GM19193 (cell line): ENCODE data around the gene PROM1.

ENCODE experiments used
- POLR2A ChIP-seq: IDR thresholded peaks from 4 replicates; pipeline ENCODE4 v1.6.1; 2011; ENCODE audit not compliant: insufficient read depth, insufficient read length; ENCODE audit errors: extremely low read depth

The PROM1 gene

GRCh38 chr4:15938640-15939039 lies 145.2 kb downstream of the PROM1 start, which contains the start of gene FGFBP1:
TSS of gene FGFBP1 (minus strand) at chr4:15938740. CDS start at chr4:15936632, 2,108 bp downstream.
- no peak for TF ChIP-seq POLR2A

- TF ChIP-seq POLR2A = no peak
Measured at GRCh38 chr4:15938182-15938581, 145.6 kb downstream of the PROM1 start.

- TF ChIP-seq POLR2A = no peak
Measured at GRCh38 chr4:15936495-15936894, 147.3 kb downstream of the PROM1 start.

GRCh38 chr4:15935504-15936402 lies 148.1 kb downstream of the PROM1 start:
- TF ChIP-seq POLR2A = no peak

- TF ChIP-seq POLR2A = no peak
Measured at GRCh38 chr4:15934259-15934658, 149.6 kb downstream of the PROM1 start.

GRCh38 chr4:15931451-15932210 lies 152.2 kb downstream of the PROM1 start:
- no peak for TF ChIP-seq POLR2A

- no peak for TF ChIP-seq POLR2A
Measured at GRCh38 chr4:15930314-15930713, 153.5 kb downstream of the PROM1 start.

- no peak for TF ChIP-seq POLR2A
Measured at GRCh38 chr4:15929540-15929939, 154.3 kb downstream of the PROM1 start.

- TF ChIP-seq POLR2A = no peak
Measured at GRCh38 chr4:15928883-15929282, 154.9 kb downstream of the PROM1 start.

GRCh38 chr4:15926486-15926885 lies 157.3 kb downstream of the PROM1 start:
- no peak for TF ChIP-seq POLR2A

- TF ChIP-seq POLR2A = no peak
Measured at GRCh38 chr4:15925830-15926229, 158.0 kb downstream of the PROM1 start.

- no peak for TF ChIP-seq POLR2A
Measured at GRCh38 chr4:15921592-15921932, 162.3 kb downstream of the PROM1 start.

- TF ChIP-seq POLR2A = no peak
Measured at GRCh38 chr4:15920723-15921591, 162.9 kb downstream of the PROM1 start.

GRCh38 chr4:15918484-15919129 lies 165.2 kb downstream of the PROM1 start:
- TF ChIP-seq POLR2A = no peak
